Measurements from ENCODE around the gene GLP2R. TPM values are rescaled to one million over a fixed set of nuclear protein-coding genes. Genes with fewer than 3 reads are reported as not detected.

GLP2R gene
- total RNA-seq, 6 experiments from 2014 or later, result not detected

GRCh38 chr17:9813166-9813565 lies 12.6 kb upstream of the GLP2R start:
- DNase-seq, result no peak
- Mint-ChIP-seq H3K4me3 (no peak overlapping the region), H3K27me3 (ENCODE audit: insufficient read depth) (peaks cover 7% of the 10 kb centered on the region; the same call in 1 of the 2 replicates), H3K4me1 (ENCODE audit: low read depth) (no peaks in the 10 kb centered on the region), H3K36me3 (ENCODE audit: low read depth) (peaks cover 6% of the 10 kb centered on the region; the same call in 1 of the 2 replicates), H3K9me3 (peaks cover 10% of the 10 kb centered on the region; the same call in 1 of the 2 replicates), H3K27ac (no peak overlapping the region)
- no peak for TF ChIP-seq CTCF (IDR thresholded peaks at IDR 0.05)

GRCh38 chr17:9814337-9814945 lies 11.3 kb upstream of the GLP2R start:
- no peak for TF ChIP-seq CTCF (IDR thresholded peaks at IDR 0.05)
- no peak for DNase-seq
- H3K36me3 Mint-ChIP-seq (ENCODE audit: low read depth), result peaks cover 6% of the 10 kb centered on the region; the same call in 1 of the 2 replicates
- peaks cover 17% of the 10 kb centered on the region; the same call in 1 of the 2 replicates for H3K9me3 Mint-ChIP-seq
- no peak overlapping the region for H3K27ac Mint-ChIP-seq
- no peak overlapping the region for H3K4me3 Mint-ChIP-seq
- H3K4me1 Mint-ChIP-seq (ENCODE audit: low read depth), result no peaks in the 10 kb centered on the region
- H3K27me3 Mint-ChIP-seq (ENCODE audit: insufficient read depth), result peaks cover 6% of the 10 kb centered on the region; the same call in 1 of the 2 replicates

GRCh38 chr17:9816472-9816871 lies 9.3 kb upstream of the GLP2R start:
- H3K27ac Mint-ChIP-seq, result no peak overlapping the region
- H3K9me3 Mint-ChIP-seq, result peaks cover 19% of the 10 kb centered on the region; the same call in 1 of the 2 replicates
- peaks cover 6% of the 10 kb centered on the region; the same call in 1 of the 2 replicates for H3K36me3 Mint-ChIP-seq (ENCODE audit: low read depth)

GRCh38 chr17:9817086-9817485 lies 8.6 kb upstream of the GLP2R start:
- peak; percentile 43 for DNase-seq
- TF ChIP-seq CTCF (IDR thresholded peaks at IDR 0.05), result no peak

More at GRCh38 chr17:9816472-9816871, 9.3 kb upstream of the GLP2R start:
- no peak for DNase-seq
- no peaks in the 10 kb centered on the region for H3K4me1 Mint-ChIP-seq (ENCODE audit: low read depth)
- H3K27me3 Mint-ChIP-seq (ENCODE audit: insufficient read depth), result peaks cover 4% of the 10 kb centered on the region; the same call in 1 of the 2 replicates
- no peak overlapping the region for H3K4me3 Mint-ChIP-seq
- TF ChIP-seq CTCF (IDR thresholded peaks at IDR 0.05), result no peak

GRCh38 chr17:9818760-9819159 lies 7.0 kb upstream of the GLP2R start:
- H3K4me3 Mint-ChIP-seq, result no peak overlapping the region
- H3K27ac Mint-ChIP-seq, result no peak overlapping the region

More at GRCh38 chr17:9817086-9817485, 8.6 kb upstream of the GLP2R start:
- Mint-ChIP-seq H3K4me1 (ENCODE audit: low read depth) (no peaks in the 10 kb centered on the region), H3K36me3 (ENCODE audit: low read depth) (peaks cover 6% of the 10 kb centered on the region; the same call in 1 of the 2 replicates), H3K9me3 (peaks cover 19% of the 10 kb centered on the region; the same call in 1 of the 2 replicates), H3K27ac (no peak overlapping the region), H3K4me3 (no peak overlapping the region), H3K27me3 (ENCODE audit: insufficient read depth) (peaks cover 4% of the 10 kb centered on the region; the same call in 1 of the 2 replicates)

More at GRCh38 chr17:9818760-9819159, 7.0 kb upstream of the GLP2R start:
- DNase-seq, result no peak
- H3K27me3 Mint-ChIP-seq (ENCODE audit: insufficient read depth), result peaks cover 5% of the 10 kb centered on the region; the same call in 1 of the 2 replicates
- H3K9me3 Mint-ChIP-seq, result peaks cover 24% of the 10 kb centered on the region; the same call in 1 of the 2 replicates
- peaks cover 11% of the 10 kb centered on the region; the same call in 1 of the 2 replicates for H3K36me3 Mint-ChIP-seq (ENCODE audit: low read depth)
- H3K4me1 Mint-ChIP-seq (ENCODE audit: low read depth), result no peaks in the 10 kb centered on the region
- TF ChIP-seq CTCF (IDR thresholded peaks at IDR 0.05), result no peak
